Vagina (tissue), 2 donors: Measurements from ENCODE around the gene ERN1. TPM values are rescaled to one million over a fixed set of nuclear protein-coding genes. Genes with fewer than 3 reads are reported as not detected.
A peak's percentile ranks its signal among the peaks of the same experiment; 100 is the strongest.

Experiments
- DNase-seq, 2 donors: peaks; one replicate each; pipeline ENCODE4 v3.0.0-alpha.2; 2017; ENCODE audit errors: extremely low spot score in 2 of 2
- H3K27ac ChIP-seq: fragments of 200-600 bp; sonication (generic); one replicate; pipeline ENCODE4 v1.5.1; 2019
- H3K27me3 ChIP-seq: fragments of 200-600 bp; sonication (generic); one replicate; pipeline ENCODE4 v1.5.1; 2019
- H3K36me3 ChIP-seq, 2 donors: fragments of 200-600 bp; sonication (generic); one replicate each; pipeline ENCODE4 v1.5.1; 2017 to 2019
- H3K4me1 ChIP-seq: fragments of 200-600 bp; sonication (generic); one replicate; pipeline ENCODE4 v1.5.1; 2019
- H3K4me3 ChIP-seq, 2 donors: fragments of 200-600 bp; sonication (generic); 1 replicate in 1 of 2; 2 replicates in 1 of 2; pipeline ENCODE4 v1.5.1; 2016 to 2019
- H3K9me3 ChIP-seq: fragments of 200-600 bp; sonication (generic); one replicate; pipeline ENCODE4 v1.5.1; 2019
- CTCF ChIP-seq, 3 experiments: fragments of 450-650 bp in 2 of 3; fragments of 200-600 bp in 1 of 3; sonication (generic) in 1 of 3; IDR thresholded peaks; one replicate each; pipeline ENCODE4 v1.5.1; 2017 to 2019; ENCODE audit warnings: antibody characterized with exemption in 3 of 3, mild to moderate bottlenecking in 2 of 3, moderate library complexity in 2 of 3
- POLR2A ChIP-seq, 2 donors: fragments of 450-650 bp; IDR thresholded peaks; one replicate each; pipeline ENCODE4 v1.6.1; 2017; ENCODE audit warnings: antibody characterized with exemption in 2 of 2, mild to moderate bottlenecking in 2 of 2, moderate library complexity in 2 of 2
- POLR2AphosphoS5 ChIP-seq, 2 donors: sonication (generic); formaldehyde crosslinking; IDR thresholded peaks; one replicate each; pipeline ENCODE4 v1.9.0; 2017; ENCODE audit warnings: antibody characterized with exemption in 2 of 2, mild to moderate bottlenecking in 2 of 2, low read depth in 1 of 2; ENCODE audit not compliant: insufficient read depth in 1 of 2
- intact Hi-C: fragments of 100-400 bp; cut with DNase I; formaldehyde crosslinking; loops from one replicate; pipeline ENCODE4 v1.15.1; 2023
- total RNA-seq: library from RNA; depleted of rRNA; stranded (reverse); fragments of >200 nt; gene quantifications from one replicate; pipeline ENCODE4 v1.2.3, GENCODE V29; 2016

ERN1 gene
- total RNA-seq, 1 donor from 2014 or later, result 31.4 TPM

GRCh38 chr17:64138441-64138840 is 8.5 kb upstream of the ERN1 start:
- Histone ChIP-seq H3K36me3 (no peaks in the 10 kb centered on the region), H3K4me1 (no peaks in the 10 kb centered on the region), H3K27ac (no peak overlapping the region), H3K27me3 (no peaks in the 10 kb centered on the region), H3K4me3 (no peak overlapping the region), H3K9me3 (no peaks in the 10 kb centered on the region)
- intact Hi-C loops, result loop anchor here (10.0 kb wide), 1 partner anchor 224 kb away; the partner anchor contains the start of genes CSHL1 and GH1
- TF ChIP-seq POLR2AphosphoS5 (IDR thresholded peaks at IDR 0.05; ENCODE audit: insufficient read depth in 1 of 2, low read depth in 1 of 2), result no peak
- no peak for TF ChIP-seq POLR2A (IDR thresholded peaks at IDR 0.05)
- no peak for TF ChIP-seq CTCF (IDR thresholded peaks at IDR 0.05)
- no peak for DNase-seq

DNA sequence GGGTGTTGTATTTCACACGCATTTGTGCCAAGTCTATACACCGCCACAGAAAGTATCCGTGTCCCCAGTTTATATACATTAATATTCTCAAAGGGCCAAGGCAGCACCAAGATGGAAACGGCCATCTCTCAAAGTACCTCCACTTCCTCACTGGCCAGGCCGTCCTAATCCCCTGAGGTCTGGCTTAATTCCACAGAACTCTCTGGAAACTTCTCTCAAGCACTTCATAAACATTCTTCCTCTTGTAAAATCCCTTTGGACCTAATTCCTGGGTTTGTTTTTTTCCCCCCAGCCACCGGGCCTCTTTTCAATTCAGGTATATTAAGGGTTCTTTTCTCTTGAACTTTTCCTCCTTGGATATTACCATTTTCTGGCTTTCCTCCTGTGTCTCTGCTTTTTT is 5.1 kb upstream of the ERN1 start:
- TF ChIP-seq POLR2A (IDR thresholded peaks at IDR 0.05) (no peak), POLR2AphosphoS5 (IDR thresholded peaks at IDR 0.05; ENCODE audit: insufficient read depth in 1 of 2, low read depth in 1 of 2) (no peak), CTCF (IDR thresholded peaks at IDR 0.05) (no peak)
- H3K27me3 ChIP-seq, result no peaks in the 10 kb centered on the region
- no peak for DNase-seq
- no peaks in the 10 kb centered on the region for H3K36me3 ChIP-seq
- peaks cover 12% of the 10 kb centered on the region for H3K4me1 ChIP-seq
- H3K9me3 ChIP-seq, result no peaks in the 10 kb centered on the region
- no peak overlapping the region for H3K4me3 ChIP-seq
- H3K27ac ChIP-seq, result no peak overlapping the region
- intact Hi-C loops, result loop anchor here (2.0 to 10.0 kb wide), 3 partner anchors 72 to 220 kb away; partner anchors contain the start of genes CSHL1 and GH1

GRCh38 chr17:64134216-64134970 is 4.4 kb upstream of the ERN1 start:
- intact Hi-C loops, result loop anchor here (2.0 to 10.0 kb wide), 3 partner anchors 72 to 220 kb away; partner anchors contain the start of genes CSHL1 and GH1
- TF ChIP-seq POLR2A (IDR thresholded peaks at IDR 0.05) (no peak), POLR2AphosphoS5 (IDR thresholded peaks at IDR 0.05; ENCODE audit: insufficient read depth in 1 of 2, low read depth in 1 of 2) (no peak), CTCF (IDR thresholded peaks at IDR 0.05) (no peak)
- no peaks in the 10 kb centered on the region for H3K36me3 ChIP-seq
- H3K27ac ChIP-seq, result no peak overlapping the region
- no peak overlapping the region for H3K4me3 ChIP-seq
- peaks cover 12% of the 10 kb centered on the region for H3K4me1 ChIP-seq
- H3K9me3 ChIP-seq, result no peaks in the 10 kb centered on the region
- no peaks in the 10 kb centered on the region for H3K27me3 ChIP-seq
- peak in 1 of 2 donors; percentile 56 for DNase-seq

DNA sequence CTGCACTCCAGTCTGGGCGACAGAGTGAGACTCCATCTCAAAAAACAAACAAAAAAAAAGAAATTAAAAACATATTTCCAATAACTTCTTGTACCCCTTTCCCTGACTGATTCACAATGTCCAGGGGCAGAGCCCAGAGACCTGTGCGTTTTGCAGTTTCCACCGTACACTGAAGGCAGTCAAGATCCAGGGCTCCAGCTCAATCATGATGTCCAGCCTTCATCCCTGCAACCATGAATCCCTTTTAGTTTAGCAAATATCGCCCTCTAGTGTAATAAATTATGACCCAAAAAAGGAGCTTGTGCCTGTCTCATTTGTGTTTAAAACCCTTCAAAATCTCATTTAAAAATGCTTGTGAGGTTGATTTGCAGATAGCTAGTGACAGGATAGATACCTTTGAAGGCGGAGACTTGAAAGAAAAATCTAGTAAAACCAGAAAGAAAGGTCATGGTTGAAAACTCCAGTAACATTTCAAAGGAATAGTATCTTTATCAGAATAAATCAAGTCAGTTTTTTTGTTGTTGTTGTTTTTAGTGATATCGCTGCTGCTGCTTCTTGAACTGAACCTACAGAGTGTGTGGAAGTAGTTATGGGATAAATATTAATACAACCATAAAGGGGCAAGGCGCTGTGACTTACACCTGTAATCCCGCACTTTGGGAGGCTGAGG is 3.7 kb upstream of the ERN1 start:
- Histone ChIP-seq H3K9me3 (no peaks in the 10 kb centered on the region), H3K27me3 (no peaks in the 10 kb centered on the region), H3K4me3 (no peak overlapping the region), H3K4me1 (peaks cover 17% of the 10 kb centered on the region), H3K27ac (peak overlapping the region; percentile 89), H3K36me3 (no peaks in the 10 kb centered on the region)
- DNase-seq, result peak in 1 of 2 donors; percentile 85
- TF ChIP-seq POLR2AphosphoS5 (IDR thresholded peaks at IDR 0.05; ENCODE audit: insufficient read depth in 1 of 2, low read depth in 1 of 2) (peak in 1 of 2 donors; percentile 58), POLR2A (IDR thresholded peaks at IDR 0.05) (no peak), CTCF (IDR thresholded peaks at IDR 0.05) (peak; percentile 33 to 74 (median 38))
- intact Hi-C loops, result loop anchor here (2.0 to 10.0 kb wide), 3 partner anchors 71 to 219 kb away; partner anchors contain the start of genes CSHL1 and GH1
